ENCODE measurements around the gene TRIOBP. TPM values are rescaled to one million over a fixed set of nuclear protein-coding genes. Genes with fewer than 3 reads are reported as not detected.

Gene TRIOBP
- total and polyA plus RNA-seq, 2 of the 13 experiments (the other 11 are each of a cell fraction or from before 2014, with no cell fraction given), result 6.1 to 15.4 TPM

DNA sequence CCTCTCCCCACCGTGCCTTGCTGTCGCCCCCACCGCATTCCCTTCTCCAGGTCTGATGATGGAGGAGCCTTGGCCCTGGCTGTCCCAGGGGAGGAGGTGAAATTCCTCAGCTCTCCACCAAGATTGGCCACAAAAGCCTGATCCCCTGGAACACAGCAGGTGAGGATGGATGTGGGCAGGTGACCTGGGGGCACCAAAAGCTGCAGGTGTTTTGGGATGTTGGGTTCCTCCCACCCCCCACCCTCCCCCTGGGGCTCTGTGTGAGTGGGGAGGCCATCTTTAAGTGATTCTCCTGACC lies 639 bp downstream of the TRIOBP start (continued):
- TF ChIP-seq, protein P1, sequence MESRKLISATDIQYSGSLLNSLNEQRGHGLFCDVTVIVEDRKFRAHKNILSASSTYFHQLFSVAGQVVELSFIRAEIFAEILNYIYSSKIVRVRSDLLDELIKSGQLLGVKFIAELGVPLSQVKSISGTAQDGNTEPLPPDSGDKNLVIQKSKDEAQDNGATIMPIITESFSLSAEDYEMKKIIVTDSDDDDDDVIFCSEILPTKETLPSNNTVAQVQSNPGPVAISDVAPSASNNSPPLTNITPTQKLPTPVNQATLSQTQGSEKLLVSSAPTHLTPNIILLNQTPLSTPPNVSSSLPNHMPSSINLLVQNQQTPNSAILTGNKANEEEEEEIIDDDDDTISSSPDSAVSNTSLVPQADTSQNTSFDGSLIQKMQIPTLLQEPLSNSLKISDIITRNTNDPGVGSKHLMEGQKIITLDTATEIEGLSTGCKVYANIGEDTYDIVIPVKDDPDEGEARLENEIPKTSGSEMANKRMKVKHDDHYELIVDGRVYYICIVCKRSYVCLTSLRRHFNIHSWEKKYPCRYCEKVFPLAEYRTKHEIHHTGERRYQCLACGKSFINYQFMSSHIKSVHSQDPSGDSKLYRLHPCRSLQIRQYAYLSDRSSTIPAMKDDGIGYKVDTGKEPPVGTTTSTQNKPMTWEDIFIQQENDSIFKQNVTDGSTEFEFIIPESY (CRISPR knock-in tag; IDR thresholded peaks at IDR 0.05), result no peak
- TF ChIP-seq FOSL1 (CRISPR knock-in tag; IDR thresholded peaks at IDR 0.05; ENCODE audit: borderline replicate concordance) (no peak), NR1H2 (CRISPR knock-in tag; IDR thresholded peaks at IDR 0.05; ENCODE audit: borderline replicate concordance, low read depth) (no peak), CAMTA2 (CRISPR knock-in tag; IDR thresholded peaks at IDR 0.05; ENCODE audit: borderline replicate concordance) (no peak), ZNF451 (CRISPR knock-in tag; IDR thresholded peaks at IDR 0.05) (no peak), KAT7 (CRISPR knock-in tag; IDR thresholded peaks at IDR 0.05; ENCODE audit: borderline replicate concordance) (no peak), SNAPC2 (CRISPR knock-in tag; IDR thresholded peaks at IDR 0.05) (no peak)
- TF ChIP-seq, protein P2, sequence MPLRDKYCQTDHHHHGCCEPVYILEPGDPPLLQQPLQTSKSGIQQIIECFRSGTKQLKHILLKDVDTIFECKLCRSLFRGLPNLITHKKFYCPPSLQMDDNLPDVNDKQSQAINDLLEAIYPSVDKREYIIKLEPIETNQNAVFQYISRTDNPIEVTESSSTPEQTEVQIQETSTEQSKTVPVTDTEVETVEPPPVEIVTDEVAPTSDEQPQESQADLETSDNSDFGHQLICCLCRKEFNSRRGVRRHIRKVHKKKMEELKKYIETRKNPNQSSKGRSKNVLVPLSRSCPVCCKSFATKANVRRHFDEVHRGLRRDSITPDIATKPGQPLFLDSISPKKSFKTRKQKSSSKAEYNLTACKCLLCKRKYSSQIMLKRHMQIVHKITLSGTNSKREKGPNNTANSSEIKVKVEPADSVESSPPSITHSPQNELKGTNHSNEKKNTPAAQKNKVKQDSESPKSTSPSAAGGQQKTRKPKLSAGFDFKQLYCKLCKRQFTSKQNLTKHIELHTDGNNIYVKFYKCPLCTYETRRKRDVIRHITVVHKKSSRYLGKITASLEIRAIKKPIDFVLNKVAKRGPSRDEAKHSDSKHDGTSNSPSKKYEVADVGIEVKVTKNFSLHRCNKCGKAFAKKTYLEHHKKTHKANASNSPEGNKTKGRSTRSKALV (CRISPR knock-in tag; IDR thresholded peaks at IDR 0.05), result no peak

DNA sequence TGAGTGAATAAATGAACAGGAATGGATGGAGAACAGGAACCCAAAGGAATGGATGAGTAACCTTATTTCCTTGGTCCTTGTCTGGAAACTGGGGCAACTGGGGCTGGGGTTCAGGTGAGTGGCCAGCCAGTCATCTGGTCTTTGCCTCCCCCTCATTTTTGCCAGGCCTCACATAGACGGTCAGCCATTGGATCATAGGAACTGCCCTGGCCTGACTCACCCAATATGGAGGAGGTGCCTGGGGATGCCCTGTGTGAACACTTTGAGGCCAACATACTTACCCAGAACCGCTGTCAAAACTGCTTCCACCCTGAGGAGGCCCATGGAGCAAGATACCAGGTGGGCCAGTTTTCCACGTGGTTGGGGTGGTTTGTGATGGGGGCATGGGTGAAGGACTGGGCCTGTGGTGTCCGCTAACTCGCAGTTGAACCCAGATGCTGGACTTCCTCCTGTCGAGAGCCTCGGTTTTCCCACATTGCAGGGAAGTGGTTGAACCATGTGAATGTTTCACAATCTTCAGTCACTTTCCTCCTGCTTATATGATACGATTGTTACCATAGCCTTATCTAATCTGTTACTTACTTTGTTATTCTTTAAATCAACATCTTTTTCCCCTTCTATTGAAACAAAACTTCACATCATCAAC lies 4.4 kb downstream of the TRIOBP start:
- Histone ChIP-seq H3K36me3 (replicated peaks in 1 of 2; ENCODE audit: control insufficient read depth in 1 of 2, insufficient read depth in 2 of 2, low read length in 2 of 2) (peaks cover 0 to 2% of the 10 kb centered on the region in 2 experiments; a peak in 1 of 5 replicates), H2AFZ (ENCODE audit: low read length) (no peak overlapping the region), H3K4me1 (ENCODE audit: insufficient read depth, low read length) (no peaks in the 10 kb centered on the region), H3K27ac (ENCODE audit: extremely low read length, insufficient read depth, low read length) (no peak overlapping the region), H3K79me2 (ENCODE audit: insufficient read depth, low read length) (no peaks in the 10 kb centered on the region), H3K4me2 (ENCODE audit: low read depth, low read length) (no peak overlapping the region), H3K9me3 (ENCODE audit: low read length) (no peaks in the 10 kb centered on the region), H4K20me1 (ENCODE audit: insufficient read depth, low read length) (no peaks in the 10 kb centered on the region), H3K4me3 (replicated peaks in 1 of 3; ENCODE audit: insufficient read depth in 1 of 3, low read depth in 2 of 3, low read length in 3 of 3) (no peak overlapping the region), H3K27me3 (ENCODE audit: control insufficient read depth in 1 of 2, insufficient read depth in 2 of 2, low read length in 2 of 2) (no peaks in the 10 kb centered on the region), H3K9ac (ENCODE audit: insufficient read depth, low read depth, low read length) (no peak overlapping the region)
- CTCF ChIA-PET (ENCODE audit: low intra/inter-chr PET ratio, low total read pairs), result no interaction called here
- WGBS (ENCODE audit: low lambda C conversion rate), result 92% methylated on average over 7 of the region's 8 CpGs
- FAIRE-seq, result no peak
- no TSS peak for BruUV-seq (replicated peaks)
- no peak for ATAC-seq
- intact Hi-C loops (cut with micrococcal nuclease; ENCODE audit: unreplicated experiment), result no loop called here
- in situ Hi-C loops (cut with HindIII; ENCODE audit: extremely low pct_ligation_motif_present, low pct_unique_long_range_greater_than_20kb), result no loop called here
- POLR2A ChIA-PET, result no interaction called here
- DNase-seq (ENCODE audit: low spot score), result no peak
- TF ChIP-seq ZNF614 (CRISPR knock-in tag; IDR thresholded peaks at IDR 0.05; ENCODE audit: borderline replicate concordance), result no peak
- TF ChIP-seq ZNF383 (CRISPR knock-in tag; IDR thresholded peaks at IDR 0.05; ENCODE audit: borderline replicate concordance), result no peak
- TF ChIP-seq, protein P3, sequence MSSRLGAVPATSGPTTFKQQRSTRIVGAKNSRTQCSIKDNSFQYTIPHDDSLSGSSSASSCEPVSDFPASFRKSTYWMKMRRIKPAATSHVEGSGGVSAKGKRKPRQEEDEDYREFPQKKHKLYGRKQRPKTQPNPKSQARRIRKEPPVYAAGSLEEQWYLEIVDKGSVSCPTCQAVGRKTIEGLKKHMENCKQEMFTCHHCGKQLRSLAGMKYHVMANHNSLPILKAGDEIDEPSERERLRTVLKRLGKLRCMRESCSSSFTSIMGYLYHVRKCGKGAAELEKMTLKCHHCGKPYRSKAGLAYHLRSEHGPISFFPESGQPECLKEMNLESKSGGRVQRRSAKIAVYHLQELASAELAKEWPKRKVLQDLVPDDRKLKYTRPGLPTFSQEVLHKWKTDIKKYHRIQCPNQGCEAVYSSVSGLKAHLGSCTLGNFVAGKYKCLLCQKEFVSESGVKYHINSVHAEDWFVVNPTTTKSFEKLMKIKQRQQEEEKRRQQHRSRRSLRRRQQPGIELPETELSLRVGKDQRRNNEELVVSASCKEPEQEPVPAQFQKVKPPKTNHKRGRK (CRISPR knock-in tag; IDR thresholded peaks at IDR 0.05), result no peak
- no peak for TF ChIP-seq NFE2L2 (IDR thresholded peaks at IDR 0.05; ENCODE audit: low read length)
- no peak for TF ChIP-seq ZBTB7A (CRISPR knock-in tag; IDR thresholded peaks at IDR 0.05)
- TF ChIP-seq MATR3 (CRISPR knock-in tag; IDR thresholded peaks at IDR 0.05), result no peak
- TF ChIP-seq, protein P4, sequence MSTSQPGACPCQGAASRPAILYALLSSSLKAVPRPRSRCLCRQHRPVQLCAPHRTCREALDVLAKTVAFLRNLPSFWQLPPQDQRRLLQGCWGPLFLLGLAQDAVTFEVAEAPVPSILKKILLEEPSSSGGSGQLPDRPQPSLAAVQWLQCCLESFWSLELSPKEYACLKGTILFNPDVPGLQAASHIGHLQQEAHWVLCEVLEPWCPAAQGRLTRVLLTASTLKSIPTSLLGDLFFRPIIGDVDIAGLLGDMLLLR (CRISPR knock-in tag; IDR thresholded peaks at IDR 0.05), result no peak
- no peak for TF ChIP-seq ZZZ3 (CRISPR knock-in tag; IDR thresholded peaks at IDR 0.05; ENCODE audit: borderline replicate concordance)
- TF ChIP-seq, protein P5, sequence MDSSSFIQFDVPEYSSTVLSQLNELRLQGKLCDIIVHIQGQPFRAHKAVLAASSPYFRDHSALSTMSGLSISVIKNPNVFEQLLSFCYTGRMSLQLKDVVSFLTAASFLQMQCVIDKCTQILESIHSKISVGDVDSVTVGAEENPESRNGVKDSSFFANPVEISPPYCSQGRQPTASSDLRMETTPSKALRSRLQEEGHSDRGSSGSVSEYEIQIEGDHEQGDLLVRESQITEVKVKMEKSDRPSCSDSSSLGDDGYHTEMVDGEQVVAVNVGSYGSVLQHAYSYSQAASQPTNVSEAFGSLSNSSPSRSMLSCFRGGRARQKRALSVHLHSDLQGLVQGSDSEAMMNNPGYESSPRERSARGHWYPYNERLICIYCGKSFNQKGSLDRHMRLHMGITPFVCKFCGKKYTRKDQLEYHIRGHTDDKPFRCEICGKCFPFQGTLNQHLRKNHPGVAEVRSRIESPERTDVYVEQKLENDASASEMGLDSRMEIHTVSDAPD (CRISPR knock-in tag; IDR thresholded peaks at IDR 0.05), result no peak
